Activated CD4-positive, alpha-beta T cell treated with anti-CD3 and anti-CD28 coated beads, Interleukin-2, amount 50 U/mL, for 48 hours (primary cell): ENCODE data around the gene ARHGEF39.
"Not testable (repeated sequence)": the region's sequence is repeated elsewhere in the genome, so short reads cannot be mapped to it uniquely, and the experiment has no call there.

Experiments
- DNase-seq, 2 experiments: peaks; one replicate each; pipeline ENCODE4 v3.0.0-alpha.2; 2020

ARHGEF39 gene

GRCh38 chr9:35616681-35617459 is 48.1 kb downstream of the ARHGEF39 start:
- DNase-seq = peak; percentile 71 to 77

DNA sequence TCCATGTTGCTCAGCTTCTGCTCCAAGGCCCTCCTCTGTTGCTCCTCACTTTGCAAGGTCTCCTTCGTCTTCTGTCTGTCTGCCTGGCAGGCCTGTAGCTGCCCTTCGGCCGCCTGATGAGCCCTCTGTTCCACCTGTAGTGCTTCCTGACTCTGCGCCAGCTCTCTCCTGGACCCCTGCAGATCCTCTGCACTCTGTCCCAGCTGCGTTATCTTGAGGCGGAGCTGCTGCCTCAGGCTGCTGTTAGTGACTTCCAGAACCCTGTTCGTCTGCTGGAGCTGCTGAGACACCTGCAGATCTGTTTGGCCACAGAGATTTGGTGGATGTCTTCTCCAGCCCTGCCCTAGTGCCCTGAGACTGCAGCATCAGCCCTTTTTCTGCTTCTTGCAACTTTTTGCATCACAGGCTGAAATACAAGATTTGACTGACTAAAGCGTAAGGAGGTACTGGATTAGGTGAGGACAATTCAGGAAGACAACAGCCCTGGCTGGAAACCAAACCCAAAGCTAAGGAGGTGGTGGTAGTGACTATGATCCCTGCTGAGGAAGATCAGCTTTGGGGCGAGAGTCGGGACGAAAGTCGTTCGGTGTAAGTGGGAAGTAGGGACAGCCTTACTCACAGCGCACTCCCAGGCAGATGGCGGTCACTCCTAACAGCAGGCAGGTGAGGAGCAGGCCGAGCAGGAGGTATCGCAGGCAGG is 48.9 kb downstream of the ARHGEF39 start:
- DNase-seq = no peak

DNA sequence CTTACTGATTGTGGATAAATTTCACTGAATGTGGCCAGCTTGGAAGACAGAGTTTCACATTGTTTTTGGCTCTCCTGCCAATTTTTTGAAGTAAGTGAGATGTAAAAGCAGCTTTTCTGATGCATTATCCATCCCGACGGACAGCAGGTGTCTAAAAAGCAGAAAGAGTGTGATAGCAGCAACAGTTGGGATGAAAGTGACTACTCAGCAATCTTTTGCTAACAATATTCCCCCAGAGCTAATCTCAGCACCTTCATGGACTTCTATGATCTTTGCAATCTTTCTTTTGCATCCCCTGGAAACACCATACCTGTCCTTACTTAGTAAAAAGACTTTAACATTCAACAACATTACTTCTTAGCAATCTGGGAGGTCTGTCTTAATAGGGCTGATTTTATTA is 52.2 kb downstream of the ARHGEF39 start:
- DNase-seq = no peak

DNA sequence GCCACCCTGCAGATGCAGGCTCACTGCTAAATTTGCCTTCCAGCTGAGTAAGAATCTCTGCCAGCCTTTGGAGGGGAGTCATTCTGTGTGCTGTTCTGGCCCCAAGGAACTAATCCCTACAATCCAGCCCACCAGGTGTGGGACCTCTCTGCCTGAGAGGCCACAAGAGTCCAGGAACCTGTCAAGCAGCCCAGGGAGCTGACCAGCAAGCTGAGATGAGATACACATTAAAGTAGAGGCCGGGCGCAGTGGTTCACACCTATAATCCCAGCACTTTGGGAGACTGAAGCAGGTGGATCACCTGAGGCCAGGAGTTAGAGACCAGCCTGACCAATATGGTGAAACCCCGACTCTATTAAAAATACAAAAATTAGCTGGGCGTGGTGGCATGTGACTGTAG is 52.9 kb downstream of the ARHGEF39 start:
- not testable (repeated sequence) for DNase-seq

DNA sequence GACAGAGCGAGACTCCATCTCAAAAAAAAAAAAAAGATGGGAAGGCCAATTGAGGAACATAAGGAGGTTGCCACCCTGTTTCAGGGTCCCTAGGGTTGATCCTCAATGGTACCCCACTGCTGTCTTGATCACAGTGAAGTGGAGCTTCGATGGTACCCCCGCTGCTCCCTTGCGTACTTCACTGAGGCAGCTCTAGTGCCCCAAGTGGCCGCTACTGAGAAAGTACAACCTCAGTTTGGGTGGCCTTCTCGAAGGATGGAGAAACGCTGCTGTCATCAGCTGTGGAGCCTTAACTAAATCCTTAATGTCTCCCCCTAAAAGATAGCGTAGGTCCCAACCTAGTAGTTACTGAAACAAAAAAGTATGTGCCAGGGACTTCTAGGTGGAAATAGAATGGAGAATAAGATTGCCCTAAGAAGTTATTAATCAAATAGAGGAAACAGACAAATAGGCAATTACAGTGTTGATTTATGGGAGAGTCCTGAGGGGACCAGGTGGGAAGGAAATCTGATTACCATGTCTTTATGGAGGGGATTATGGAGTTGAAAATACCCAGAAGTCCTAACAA is 53.7 kb downstream of the ARHGEF39 start:
- peak; percentile 58 to 66 for DNase-seq

DNA sequence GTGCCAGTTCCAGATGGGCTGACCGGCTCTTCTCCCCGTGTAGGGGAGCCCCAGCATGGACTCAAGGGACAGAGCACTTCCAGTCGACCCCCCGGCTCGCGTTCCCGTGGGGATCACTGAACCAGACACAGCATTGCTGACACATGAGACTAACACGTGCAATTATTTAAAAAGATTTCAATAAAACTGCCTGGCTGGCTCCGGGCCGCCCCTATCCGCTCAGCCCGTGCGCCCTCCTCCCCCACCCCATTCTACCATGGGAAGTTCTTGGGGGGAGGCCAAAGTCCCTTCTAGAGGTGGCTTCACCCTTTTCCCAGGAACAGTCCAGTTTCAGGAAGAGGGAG is 55.2 kb downstream of the ARHGEF39 start:
- DNase-seq = no peak
